H9 (cell line): ENCODE measurements around the gene ATP6AP1. TPM values are rescaled to one million over a fixed set of nuclear protein-coding genes. Genes with fewer than 3 reads are reported as not detected.

Experiments used
- DNase-seq: peaks from one replicate; pipeline ENCODE4 v3.0.0-alpha.2; 2017
- H2AFZ ChIP-seq: one replicate; pipeline ENCODE4 v1.6.1; 2013; ENCODE audit warnings: mild to moderate bottlenecking, low read length, control low read depth, moderate library complexity
- H2AK5ac ChIP-seq: 2 replicates; pipeline ENCODE4 v1.6.1; 2013; ENCODE audit warnings: low read length, control low read depth, mixed read lengths; ENCODE audit not compliant: insufficient read length
- H2BK120ac ChIP-seq: one replicate; pipeline ENCODE4 v1.6.1; 2013; ENCODE audit warnings: low read depth, mild to moderate bottlenecking, low read length, control low read depth, inconsistent platforms; ENCODE audit not compliant: poor library complexity, severe bottlenecking
- H2BK12ac ChIP-seq: 2 replicates; pipeline ENCODE4 v1.6.1; 2013; ENCODE audit warnings: low read length, control low read depth, mixed read lengths, low read depth; ENCODE audit not compliant: insufficient read length
- H2BK15ac ChIP-seq: 2 replicates; pipeline ENCODE4 v1.6.1; 2013; ENCODE audit warnings: low read depth, low read length, control low read depth
- H2BK20ac ChIP-seq: one replicate; pipeline ENCODE4 v1.6.1; 2013; ENCODE audit warnings: low read depth, mild to moderate bottlenecking, low read length, control low read depth, inconsistent platforms; ENCODE audit not compliant: poor library complexity, severe bottlenecking
- H2BK5ac ChIP-seq: 2 replicates; pipeline ENCODE4 v1.6.1; 2013; ENCODE audit warnings: low read length, control low read depth, mixed read lengths; ENCODE audit not compliant: insufficient read length
- H3K14ac ChIP-seq: 2 replicates; pipeline ENCODE4 v1.6.1; 2013; ENCODE audit warnings: low read length, control low read depth; ENCODE audit not compliant: insufficient read depth
- H3K18ac ChIP-seq: 2 replicates; pipeline ENCODE4 v1.6.1; 2013; ENCODE audit warnings: low read depth, mild to moderate bottlenecking, mixed read lengths, low read length, control low read depth; ENCODE audit not compliant: insufficient read length
- H3K23ac ChIP-seq: 2 replicates; pipeline ENCODE4 v1.6.1; 2013; ENCODE audit warnings: low read length, control low read depth, mixed read lengths, low read depth; ENCODE audit not compliant: insufficient read length
- H3K23me2 ChIP-seq: 2 replicates; pipeline ENCODE4 v1.6.1; 2013; ENCODE audit warnings: low read depth, mild to moderate bottlenecking, mixed read lengths, low read length, control low read depth; ENCODE audit not compliant: insufficient read length, poor library complexity, severe bottlenecking
- H3K27ac ChIP-seq: 2 replicates; pipeline ENCODE4 v1.5.1; 2013; ENCODE audit warnings: low read length, control low read depth, mixed read lengths, low read depth; ENCODE audit not compliant: insufficient read length
- H3K27me3 ChIP-seq: 2 replicates; pipeline ENCODE4 v1.6.1; 2013; ENCODE audit warnings: low read length, control low read depth, inconsistent platforms; ENCODE audit not compliant: insufficient read depth
- H3K4ac ChIP-seq: 2 replicates; pipeline ENCODE4 v1.6.1; 2013; ENCODE audit warnings: low read depth, mild to moderate bottlenecking, control low read depth, inconsistent platforms, low read length, moderate library complexity
- H3K4me1 ChIP-seq: 2 replicates; pipeline ENCODE4 v1.6.1; 2013; ENCODE audit warnings: low read length, control low read depth, inconsistent platforms; ENCODE audit not compliant: insufficient read depth
- H3K4me2 ChIP-seq: 2 replicates; pipeline ENCODE4 v1.6.1; 2013; ENCODE audit warnings: low read length, control low read depth, mixed read lengths; ENCODE audit not compliant: insufficient read length, insufficient read depth
- H3K56ac ChIP-seq: 2 replicates; pipeline ENCODE4 v1.6.1; 2013; ENCODE audit warnings: low read depth, mild to moderate bottlenecking, mixed read lengths, low read length, control low read depth; ENCODE audit not compliant: insufficient read length
- H3K79me1 ChIP-seq: 2 replicates; pipeline ENCODE4 v1.6.1; 2013; ENCODE audit warnings: low read depth, mild to moderate bottlenecking, moderate library complexity, low read length, control low read depth, inconsistent platforms; ENCODE audit not compliant: insufficient read depth, poor library complexity, severe bottlenecking
- H3K79me2 ChIP-seq: 2 replicates; pipeline ENCODE4 v1.6.1; 2013; ENCODE audit warnings: low read length, control low read depth, inconsistent platforms; ENCODE audit not compliant: insufficient read depth
- H3K9ac ChIP-seq: 2 replicates; pipeline ENCODE4 v1.6.1; 2013; ENCODE audit warnings: low read length, control low read depth, mixed read lengths; ENCODE audit not compliant: insufficient read length; ENCODE audit errors: extremely low read depth
- H3K9me3 ChIP-seq: one replicate; pipeline ENCODE4 v1.6.1; 2013; ENCODE audit warnings: low read depth, low read length, inconsistent platforms; ENCODE audit not compliant: control insufficient read depth
- H3T11ph ChIP-seq: one replicate; pipeline ENCODE4 v1.6.1; 2013; ENCODE audit warnings: mild to moderate bottlenecking, low read length, control low read depth, inconsistent platforms
- H4K20me1 ChIP-seq: one replicate; pipeline ENCODE4 v1.6.1; 2013; ENCODE audit not compliant: control insufficient read depth, insufficient read length, insufficient read depth
- H4K5ac ChIP-seq: 2 replicates; pipeline ENCODE4 v1.6.1; 2013; ENCODE audit warnings: low read depth, mild to moderate bottlenecking, mixed read lengths, low read length, control low read depth; ENCODE audit not compliant: insufficient read length
- H4K8ac ChIP-seq: replicated peaks from 2 replicates; pipeline ENCODE4 v1.6.1; 2013; ENCODE audit warnings: low read length, control low read depth, mixed read lengths, low read depth; ENCODE audit not compliant: insufficient read length
- H4K91ac ChIP-seq: 2 replicates; pipeline ENCODE4 v1.6.1; 2013; ENCODE audit warnings: low read depth, mild to moderate bottlenecking, moderate library complexity, mixed read lengths, low read length, control low read depth; ENCODE audit not compliant: insufficient read length
- H3K27ac Mint-ChIP-seq, 3 experiments: 2 replicates in 2 of 3; 3 replicates in 1 of 3; pipeline ENCODE4 v1.8.0; 2020 to 2021; ENCODE audit warnings: mixed read lengths in 3 of 3, mild to moderate bottlenecking in 1 of 3, moderate library complexity in 1 of 3
- H3K27me3 Mint-ChIP-seq: 2 replicates; pipeline ENCODE4 v1.8.0; 2021; ENCODE audit warnings: low read depth, mild to moderate bottlenecking, moderate library complexity, mixed read lengths
- H3K36me3 Mint-ChIP-seq, 3 experiments: 2 replicates in 2 of 3; 3 replicates in 1 of 3; pipeline ENCODE4 v1.8.0; 2020 to 2021; ENCODE audit warnings: low read depth in 3 of 3, mixed read lengths in 3 of 3; ENCODE audit not compliant: insufficient read depth in 1 of 3
- H3K4me1 Mint-ChIP-seq, 2 experiments: 2 replicates each; pipeline ENCODE4 v1.8.0; 2020; ENCODE audit warnings: mixed read lengths in 2 of 2
- H3K4me3 Mint-ChIP-seq, 2 experiments: 2 replicates in 1 of 2; 3 replicates in 1 of 2; pipeline ENCODE4 v1.8.0; 2020 to 2021; ENCODE audit warnings: mild to moderate bottlenecking in 2 of 2, mixed read lengths in 2 of 2, moderate library complexity in 1 of 2
- H3K9me3 Mint-ChIP-seq, 2 experiments: 2 replicates in 1 of 2; 3 replicates in 1 of 2; pipeline ENCODE4 v1.8.0; 2020; ENCODE audit warnings: mild to moderate bottlenecking in 2 of 2, mixed read lengths in 2 of 2, moderate library complexity in 1 of 2
- WGBS: extraction: QIAGEN DNeasy Blood & Tissue Kit; methylation state at CpG from one replicate; pipeline ENCODE4 v1.1.7; 2013; ENCODE audit warnings: missing lambda C conversion rate, low lambda C conversion rate, mixed read lengths; ENCODE audit not compliant: insufficient read length; ENCODE audit errors: extremely low coverage; 5-methylcytosine and 5-hydroxymethylcytosine counted together
- total RNA-seq: library from RNA; stranded (reverse); gene quantifications from 2 replicates; pipeline ENCODE4 v1.2.1, GENCODE V29; 2021
- TF ChIP-seq, protein P1 (sequence below): fragments of 200-600 bp; sonication (generic); conservative IDR thresholded peaks from 3 replicates; pipeline ENCODE4 v1.8.0; 2021; ENCODE audit warnings: antibody characterized with exemption, mild to moderate bottlenecking

ATP6AP1 gene
- total RNA-seq, 1 experiment from 2014 or later: 45.6 TPM

DNA sequence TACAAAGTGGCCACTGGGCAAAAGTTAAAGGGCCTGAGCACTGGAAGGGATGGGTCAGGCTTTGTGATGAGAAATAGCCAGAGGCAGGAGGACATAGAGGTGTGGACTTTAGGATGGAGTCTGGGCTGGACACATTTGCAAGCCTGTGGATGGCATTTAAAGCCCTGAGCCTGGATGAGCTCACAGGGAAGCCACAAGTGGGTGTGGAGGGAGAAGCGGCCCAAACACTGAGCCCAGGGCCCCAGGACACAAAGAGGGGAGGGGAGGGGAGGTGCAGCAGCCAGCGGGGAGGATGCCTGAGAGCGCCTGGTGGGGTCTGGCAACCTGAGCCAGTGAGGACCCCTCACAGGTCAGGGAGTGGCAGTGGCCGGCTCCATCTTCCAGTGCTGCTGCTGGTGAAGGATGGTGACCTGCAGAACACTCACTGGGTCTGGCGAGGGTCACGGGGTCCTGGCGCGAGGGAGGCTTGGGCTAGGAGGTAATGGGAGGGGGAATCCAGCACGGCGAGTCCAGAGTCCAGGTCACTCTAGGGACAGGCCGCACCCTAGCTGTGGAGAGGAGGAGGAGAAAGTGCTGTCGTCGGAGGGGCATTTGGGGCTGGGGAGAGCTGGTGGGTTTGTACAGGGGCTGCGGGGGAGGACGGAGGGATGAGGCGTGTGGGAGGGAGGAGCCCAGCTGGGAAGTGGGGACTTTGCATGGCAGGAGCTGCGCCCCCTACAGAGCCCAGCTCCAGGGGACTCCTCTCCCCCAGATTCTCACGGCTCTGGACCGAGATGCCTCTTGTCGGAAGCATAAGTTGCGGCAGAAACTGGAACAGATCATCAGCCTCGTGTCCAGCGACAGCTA is 43.6 kb downstream of the ATP6AP1 start:
- Mint-ChIP-seq H3K27ac (no peak overlapping the region), H3K9me3 (peaks cover 60 to 89% of the 10 kb centered on the region in 2 experiments), H3K36me3 (peaks cover 24 to 65% (median 62%) of the 10 kb centered on the region in 3 experiments), H3K4me1 (no peaks in the 10 kb centered on the region), H3K4me3 (no peak overlapping the region), H3K27me3 (peaks cover 5% of the 10 kb centered on the region)
- no peak overlapping the region for H2AFZ ChIP-seq
- H3K23me2 ChIP-seq: no peaks in the 10 kb centered on the region
- H3K79me1 ChIP-seq: no peaks in the 10 kb centered on the region
- H3K27ac ChIP-seq: no peak overlapping the region
- no peaks in the 10 kb centered on the region for H4K20me1 ChIP-seq
- H2BK20ac ChIP-seq: no peak overlapping the region
- no peak overlapping the region for H3K4me2 ChIP-seq
- no peak overlapping the region for H3K9ac ChIP-seq
- H3K27me3 ChIP-seq: no peaks in the 10 kb centered on the region
- no peak overlapping the region for H3K14ac ChIP-seq
- H3K4ac ChIP-seq: no peak overlapping the region
- TF ChIP-seq, protein P1, sequence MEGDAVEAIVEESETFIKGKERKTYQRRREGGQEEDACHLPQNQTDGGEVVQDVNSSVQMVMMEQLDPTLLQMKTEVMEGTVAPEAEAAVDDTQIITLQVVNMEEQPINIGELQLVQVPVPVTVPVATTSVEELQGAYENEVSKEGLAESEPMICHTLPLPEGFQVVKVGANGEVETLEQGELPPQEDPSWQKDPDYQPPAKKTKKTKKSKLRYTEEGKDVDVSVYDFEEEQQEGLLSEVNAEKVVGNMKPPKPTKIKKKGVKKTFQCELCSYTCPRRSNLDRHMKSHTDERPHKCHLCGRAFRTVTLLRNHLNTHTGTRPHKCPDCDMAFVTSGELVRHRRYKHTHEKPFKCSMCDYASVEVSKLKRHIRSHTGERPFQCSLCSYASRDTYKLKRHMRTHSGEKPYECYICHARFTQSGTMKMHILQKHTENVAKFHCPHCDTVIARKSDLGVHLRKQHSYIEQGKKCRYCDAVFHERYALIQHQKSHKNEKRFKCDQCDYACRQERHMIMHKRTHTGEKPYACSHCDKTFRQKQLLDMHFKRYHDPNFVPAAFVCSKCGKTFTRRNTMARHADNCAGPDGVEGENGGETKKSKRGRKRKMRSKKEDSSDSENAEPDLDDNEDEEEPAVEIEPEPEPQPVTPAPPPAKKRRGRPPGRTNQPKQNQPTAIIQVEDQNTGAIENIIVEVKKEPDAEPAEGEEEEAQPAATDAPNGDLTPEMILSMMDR: no peak
- H2BK120ac ChIP-seq: no peak overlapping the region
- no peak overlapping the region for H2BK5ac ChIP-seq
- no peak overlapping the region for H3K23ac ChIP-seq
- no peak overlapping the region for H4K91ac ChIP-seq
- H4K5ac ChIP-seq: no peak overlapping the region
- peaks cover 26% of the 10 kb centered on the region for H3K9me3 ChIP-seq
- H3K56ac ChIP-seq: no peak overlapping the region
- no peak for DNase-seq
- no peaks in the 10 kb centered on the region for H3K4me1 ChIP-seq
- no peak overlapping the region for H4K8ac ChIP-seq
- no peak overlapping the region for H3T11ph ChIP-seq
- no CpG with 5 or more reads among the region's 23 CpGs for WGBS
- H2BK15ac ChIP-seq: no peak overlapping the region
- H3K18ac ChIP-seq: no peak overlapping the region
- H2BK12ac ChIP-seq: no peak overlapping the region
- H2AK5ac ChIP-seq: no peak overlapping the region
- no peaks in the 10 kb centered on the region for H3K79me2 ChIP-seq
